Inflammatory macrophage treated with lipopolysaccharide for 1 hour (primary cell): ENCODE measurements around the gene NIBAN1.
"Not testable (repeated sequence)": the region's sequence is repeated elsewhere in the genome, so short reads cannot be mapped to it uniquely, and the experiment has no call there.

Experiments
- DNase-seq, 2 donors: peaks; one replicate each; pipeline ENCODE4 v3.0.0-alpha.2; 2020 to 2022

The NIBAN1 gene

GRCh38 chr1:184973272-184974055 lies 844 bp downstream of the NIBAN1 start:
- peak; percentile 94 to 97 for DNase-seq

- peak in 1 of 2 donors; percentile 26 for DNase-seq
Measured at GRCh38 chr1:184972315-184973055, 1.8 kb downstream of the NIBAN1 start.

GRCh38 chr1:184971522-184972265 lies 2.6 kb downstream of the NIBAN1 start:
- DNase-seq = peak in 1 of 2 donors; percentile 68

GRCh38 chr1:184970691-184971161 lies 3.6 kb downstream of the NIBAN1 start:
- DNase-seq = peak; percentile 85 to 86

GRCh38 chr1:184966989-184967388 lies 7.3 kb downstream of the NIBAN1 start:
- DNase-seq = no peak

- no peak for DNase-seq
Measured at GRCh38 chr1:184965944-184966860, 8.1 kb downstream of the NIBAN1 start.

- no peak for DNase-seq
Measured at GRCh38 chr1:184965439-184965838, 8.9 kb downstream of the NIBAN1 start.

GRCh38 chr1:184959626-184960025 lies 14.7 kb downstream of the NIBAN1 start:
- DNase-seq = no peak

- no peak for DNase-seq
Measured at GRCh38 chr1:184958554-184959353, 15.6 kb downstream of the NIBAN1 start.

GRCh38 chr1:184957901-184958300 lies 16.4 kb downstream of the NIBAN1 start:
- DNase-seq = not testable (repeated sequence)

GRCh38 chr1:184956999-184957700 lies 17.2 kb downstream of the NIBAN1 start:
- no peak for DNase-seq

- DNase-seq = peak in 1 of 2 donors; percentile 26
Measured at GRCh38 chr1:184954232-184954995, 19.9 kb downstream of the NIBAN1 start.

GRCh38 chr1:184953600-184954219 lies 20.6 kb downstream of the NIBAN1 start:
- DNase-seq = peak; percentile 49 to 83

GRCh38 chr1:184952428-184952827 lies 21.9 kb downstream of the NIBAN1 start:
- peak; percentile 61 to 75 for DNase-seq

GRCh38 chr1:184951788-184952187 lies 22.5 kb downstream of the NIBAN1 start:
- DNase-seq = no peak

- no peak for DNase-seq
Measured at GRCh38 chr1:184950906-184951305, 23.4 kb downstream of the NIBAN1 start.

GRCh38 chr1:184950227-184950626 lies 24.1 kb downstream of the NIBAN1 start:
- DNase-seq = no peak

- no peak for DNase-seq
Measured at GRCh38 chr1:184947497-184948256, 26.6 kb downstream of the NIBAN1 start.
